ENCODE measurements around the gene CHRM2. TPM values are rescaled to one million over a fixed set of nuclear protein-coding genes. Genes with fewer than 3 reads are reported as not detected.

The CHRM2 gene

Small RNA genes lying within 50 kb of the gene (microRNA-seq; reads per million reads assigned to microRNA genes)
- gene MIR490, result not detected

Data from HL-60 (cell line).